Activated naive CD4-positive, alpha-beta T cell treated with anti-CD3 and anti-CD28 coated beads for 36 hours (primary cell): ENCODE measurements around the gene NOS1. TPM values are rescaled to one million over a fixed set of nuclear protein-coding genes. Genes with fewer than 3 reads are reported as not detected.

ENCODE experiments used
- CTCF ChIA-PET: fragments of 350-600 bp; sonication (Branson Sonifier 250); formaldehyde crosslinking; loops from one replicate; lab custom pipeline; 2021; ENCODE audit warnings: antibody characterized with exemption; lab: Charles Lee
- DNase-seq: peaks from one replicate; pipeline ENCODE4 v3.0.0-alpha.2; 2020
- H3K27ac Mint-ChIP-seq: one replicate; pipeline ENCODE4 v1.8.0; 2021; ENCODE audit warnings: mild to moderate bottlenecking, mixed read lengths
- H3K27me3 Mint-ChIP-seq: one replicate; pipeline ENCODE4 v1.8.0; 2021; ENCODE audit warnings: low read depth, mixed read lengths
- H3K36me3 Mint-ChIP-seq: one replicate; pipeline ENCODE4 v1.8.0; 2021; ENCODE audit warnings: low read depth, mixed read lengths
- H3K4me1 Mint-ChIP-seq: one replicate; pipeline ENCODE4 v1.8.0; 2021; ENCODE audit warnings: low read depth, mixed read lengths
- H3K4me3 Mint-ChIP-seq: one replicate; pipeline ENCODE4 v1.8.0; 2021; ENCODE audit warnings: mild to moderate bottlenecking, moderate library complexity, mixed read lengths
- H3K9me3 Mint-ChIP-seq: one replicate; pipeline ENCODE4 v1.8.0; 2021; ENCODE audit warnings: mixed read lengths
- intact Hi-C: fragments of 100-400 bp; cut with micrococcal nuclease; formaldehyde crosslinking; loops from one replicate; pipeline ENCODE4 v1.15.1; 2023
- total RNA-seq, 2 experiments: library from RNA; stranded (reverse); gene quantifications; one replicate each; pipeline ENCODE4 v1.2.3, GENCODE V29; 2021

The NOS1 gene
- total RNA-seq, 2 experiments from 2014 or later = 0.02 TPM; not detected in 1

DNA sequence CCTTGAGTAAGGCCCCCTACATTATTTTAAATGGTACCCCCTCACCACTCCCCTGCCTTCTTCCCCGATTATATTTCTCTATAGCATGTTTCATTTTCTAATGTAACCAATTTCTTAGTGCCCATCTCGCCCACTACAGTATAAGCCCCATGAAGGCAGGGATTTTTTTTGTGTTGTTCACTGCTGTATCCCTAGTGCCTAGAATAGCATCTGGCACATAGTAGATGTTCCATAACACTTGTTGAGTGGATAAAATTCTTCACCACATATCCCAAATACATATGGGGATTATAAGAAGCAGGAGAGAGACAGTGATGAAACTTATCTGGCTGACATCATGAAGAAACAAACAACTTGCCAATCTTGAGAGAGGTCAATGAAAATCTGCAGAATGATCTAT, 182.7 kb downstream of the NOS1 start:
- H3K9me3 Mint-ChIP-seq = no peaks in the 10 kb centered on the region
- no peaks in the 10 kb centered on the region for H3K27me3 Mint-ChIP-seq
- H3K4me1 Mint-ChIP-seq = peaks cover 19% of the 10 kb centered on the region
- H3K36me3 Mint-ChIP-seq = peaks cover 60% of the 10 kb centered on the region
- H3K27ac Mint-ChIP-seq = no peak overlapping the region
- H3K4me3 Mint-ChIP-seq = no peak overlapping the region
- DNase-seq = no peak
- intact Hi-C loops = no loop called here
- CTCF ChIA-PET = no interaction called here

DNA sequence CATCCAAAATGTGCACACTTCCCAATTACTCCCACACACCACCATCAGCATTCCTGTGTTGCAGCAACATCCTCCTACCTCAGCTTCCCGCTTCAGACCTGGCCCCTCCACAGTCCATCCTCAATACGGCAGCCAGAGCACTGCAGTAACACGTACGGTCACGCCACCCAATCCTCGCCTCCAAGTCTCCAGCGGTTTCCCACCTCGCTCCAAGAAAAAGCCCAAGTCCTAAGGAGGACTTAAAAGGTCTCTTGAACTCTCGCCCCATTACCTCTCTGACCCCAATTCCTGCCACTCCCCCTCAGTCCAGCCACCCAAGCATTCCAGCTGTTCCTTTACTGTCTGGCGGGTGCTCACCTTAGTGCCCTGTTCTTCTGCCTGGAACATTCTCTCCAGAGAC, 183.1 kb downstream of the NOS1 start:
- intact Hi-C loops = no loop called here
- Mint-ChIP-seq H3K9me3 (no peaks in the 10 kb centered on the region), H3K27me3 (no peaks in the 10 kb centered on the region), H3K36me3 (peaks cover 58% of the 10 kb centered on the region), H3K27ac (no peak overlapping the region), H3K4me1 (peaks cover 19% of the 10 kb centered on the region), H3K4me3 (no peak overlapping the region)
- CTCF ChIA-PET = no interaction called here
- DNase-seq = no peak

DNA sequence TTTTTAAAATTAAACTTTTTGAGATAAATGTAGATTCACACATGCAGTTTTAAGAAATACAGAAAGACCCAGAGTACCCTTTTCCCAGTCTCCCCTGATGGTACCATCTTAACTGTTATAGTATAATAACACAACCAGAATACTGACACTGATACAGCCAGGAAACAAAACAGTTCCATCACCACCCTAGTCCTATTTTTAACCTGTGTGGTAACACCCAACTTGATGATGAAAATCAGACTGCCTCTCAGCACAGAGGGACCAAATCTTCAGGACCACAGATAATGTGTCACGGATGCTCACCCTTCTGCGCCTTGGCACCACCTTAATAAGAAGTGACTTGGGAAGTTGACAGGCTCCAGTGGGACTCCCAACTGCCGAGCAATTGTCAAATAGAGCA, 189.3 kb downstream of the NOS1 start:
- H3K27me3 Mint-ChIP-seq = no peaks in the 10 kb centered on the region

DNA sequence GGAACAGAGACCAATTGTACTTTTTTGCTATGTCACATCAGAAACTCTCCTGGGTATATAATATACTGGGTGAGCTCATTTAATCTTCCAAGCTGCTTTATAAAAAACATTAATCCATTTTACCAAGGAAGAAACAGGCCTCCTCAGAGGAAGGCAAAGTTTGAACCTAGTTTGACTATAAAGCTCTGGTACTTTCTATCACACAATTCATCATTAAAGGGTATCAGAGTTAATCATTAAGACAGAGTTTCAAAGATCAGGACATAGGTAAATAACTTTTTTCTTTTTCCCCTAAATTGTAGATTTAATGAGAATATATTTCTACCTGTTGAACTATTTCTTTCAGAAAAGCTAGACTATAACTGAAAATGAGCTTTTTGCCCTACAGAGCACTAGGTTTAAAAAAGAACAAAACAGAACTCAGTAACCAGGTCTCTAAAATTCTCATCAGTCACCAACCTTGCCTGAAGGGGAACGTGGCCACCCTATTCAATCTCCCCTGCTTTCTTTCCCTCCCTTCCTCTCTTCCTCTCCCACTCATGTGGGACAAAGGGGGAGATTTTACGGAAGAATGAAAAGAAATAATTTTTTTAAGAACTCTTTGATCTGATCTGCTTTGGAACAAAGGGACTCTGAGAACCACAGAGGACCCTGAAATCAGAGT, 189.8 kb downstream of the NOS1 start:
- peaks cover 6% of the 10 kb centered on the region for H3K4me1 Mint-ChIP-seq
- no peak for DNase-seq
- intact Hi-C loops = loop anchor here (2.0 kb wide), 1 partner anchor 17 kb away; no protein-coding TSS in a partner anchor
- CTCF ChIA-PET = no interaction called here
- H3K9me3 Mint-ChIP-seq = no peaks in the 10 kb centered on the region
- H3K27me3 Mint-ChIP-seq = no peaks in the 10 kb centered on the region
- no peak overlapping the region for H3K4me3 Mint-ChIP-seq
- H3K36me3 Mint-ChIP-seq = peaks cover 37% of the 10 kb centered on the region
- H3K27ac Mint-ChIP-seq = no peak overlapping the region

More for the DNA sequence above, 189.3 kb downstream of the NOS1 start:
- no peaks in the 10 kb centered on the region for H3K9me3 Mint-ChIP-seq
- intact Hi-C loops = loop anchor here (2.0 kb wide), 1 partner anchor 17 kb away; no protein-coding TSS in a partner anchor
- no peak overlapping the region for H3K27ac Mint-ChIP-seq
- H3K4me3 Mint-ChIP-seq = no peak overlapping the region
- CTCF ChIA-PET = no interaction called here
- H3K4me1 Mint-ChIP-seq = peaks cover 8% of the 10 kb centered on the region
- H3K36me3 Mint-ChIP-seq = peaks cover 36% of the 10 kb centered on the region
- DNase-seq = no peak

DNA sequence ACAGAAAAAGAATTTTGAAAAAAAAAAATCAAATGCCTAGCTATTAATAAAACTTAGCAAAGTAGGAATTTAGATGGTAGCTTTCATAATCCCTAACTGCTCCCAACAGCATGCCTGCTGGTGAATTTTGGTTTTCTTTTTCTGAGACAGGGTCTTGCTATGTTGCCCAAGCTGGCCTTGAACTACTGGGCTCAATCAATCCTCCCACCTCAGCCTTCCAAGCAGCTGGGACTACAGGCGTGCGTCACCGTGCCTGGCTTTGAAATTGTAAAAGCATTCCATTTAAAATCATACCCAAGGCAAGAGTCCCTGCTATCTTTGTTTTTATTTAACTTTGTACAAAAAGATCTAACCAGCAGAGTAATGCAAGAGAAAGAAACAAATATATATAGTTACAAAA, 191.9 kb downstream of the NOS1 start:
- H3K27ac Mint-ChIP-seq = no peak overlapping the region
- CTCF ChIA-PET = interaction anchor here (0.7 kb wide), 1 partner anchor 43 kb away, joined by 3 read pairs; no protein-coding TSS in a partner anchor
- H3K36me3 Mint-ChIP-seq = peaks cover 34% of the 10 kb centered on the region

DNA sequence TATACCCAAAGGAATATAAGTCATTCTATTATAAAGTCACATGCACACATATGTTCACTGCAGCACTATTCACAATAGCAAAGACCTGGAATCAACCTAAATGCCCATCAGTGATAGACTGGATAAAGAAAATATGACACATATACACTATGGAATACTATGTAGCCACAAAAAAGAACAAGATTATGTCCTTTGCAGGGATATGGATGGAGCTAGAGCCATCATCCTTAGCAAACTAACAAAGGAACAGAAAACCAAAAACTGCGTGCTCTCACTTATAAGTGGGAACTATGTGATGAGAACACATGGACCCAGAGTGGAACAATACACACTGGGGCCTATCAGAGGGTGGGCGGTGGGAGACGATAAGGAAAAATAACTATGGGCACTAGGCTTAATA, 192.4 kb downstream of the NOS1 start:
- Mint-ChIP-seq H3K4me3 (no peak overlapping the region), H3K27ac (no peak overlapping the region), H3K36me3 (peaks cover 29% of the 10 kb centered on the region), H3K9me3 (no peaks in the 10 kb centered on the region), H3K4me1 (peaks cover 2% of the 10 kb centered on the region), H3K27me3 (no peaks in the 10 kb centered on the region)
- CTCF ChIA-PET = interaction anchor here (0.5 to 1.5 kb wide), 2 partner anchors 25 to 1996 kb away, joined by 3 read pairs; no protein-coding TSS in a partner anchor
- DNase-seq = no peak
- intact Hi-C loops = no loop called here

More for the DNA sequence above, 191.9 kb downstream of the NOS1 start:
- intact Hi-C loops = no loop called here
- no peak for DNase-seq
- H3K4me3 Mint-ChIP-seq = no peak overlapping the region
- H3K9me3 Mint-ChIP-seq = no peaks in the 10 kb centered on the region
- H3K4me1 Mint-ChIP-seq = peaks cover 2% of the 10 kb centered on the region
- H3K27me3 Mint-ChIP-seq = no peaks in the 10 kb centered on the region

DNA sequence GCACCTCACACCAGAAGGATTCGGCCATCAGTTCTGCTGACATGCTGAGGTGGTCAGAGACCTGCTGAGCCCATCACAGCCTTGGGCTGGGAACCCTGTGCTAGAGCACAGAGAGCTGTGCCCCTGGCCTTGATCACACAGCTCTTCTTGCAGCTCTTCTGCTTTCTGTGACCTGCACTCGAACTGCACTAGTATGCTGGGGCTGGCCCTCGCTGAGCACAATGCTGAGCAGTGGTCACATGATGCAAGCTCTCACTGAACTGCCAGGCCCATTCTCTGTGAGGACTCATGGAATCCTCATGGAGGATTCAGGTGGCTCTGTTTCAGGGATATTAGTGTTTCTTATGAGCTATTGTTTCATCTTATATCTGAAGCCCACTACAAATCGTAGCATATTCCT, 193.7 kb downstream of the NOS1 start:
- H3K36me3 Mint-ChIP-seq = peaks cover 29% of the 10 kb centered on the region
- H3K9me3 Mint-ChIP-seq = no peaks in the 10 kb centered on the region
- DNase-seq = no peak
- intact Hi-C loops = no loop called here
- peaks cover 2% of the 10 kb centered on the region for H3K4me1 Mint-ChIP-seq
- no peak overlapping the region for H3K27ac Mint-ChIP-seq
- H3K27me3 Mint-ChIP-seq = no peaks in the 10 kb centered on the region
- H3K4me3 Mint-ChIP-seq = no peak overlapping the region
- CTCF ChIA-PET = interaction anchor here (1.3 to 1.5 kb wide), 2 partner anchors 24 to 45 kb away, joined by 3 read pairs; no protein-coding TSS in a partner anchor

DNA sequence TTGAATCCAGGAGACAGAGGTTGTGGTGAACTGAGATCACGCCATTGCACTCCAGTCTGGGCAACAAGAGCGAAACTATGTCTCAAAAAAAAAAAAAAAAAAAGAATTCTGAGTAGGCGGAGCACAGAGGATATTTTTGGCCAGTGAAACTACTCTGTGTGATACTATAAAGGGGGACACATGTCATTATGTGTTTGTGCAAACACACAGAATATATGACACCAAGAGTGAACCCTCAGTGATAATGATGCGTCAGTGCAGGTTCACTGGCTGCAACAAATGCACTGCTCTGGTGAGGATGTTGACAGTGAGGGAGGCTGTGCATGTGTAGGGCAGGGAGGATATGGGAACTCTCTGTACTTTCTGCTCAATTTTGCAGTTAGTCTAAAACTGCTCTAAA, 195.3 kb downstream of the NOS1 start:
- Mint-ChIP-seq H3K27me3 (no peaks in the 10 kb centered on the region), H3K36me3 (peaks cover 28% of the 10 kb centered on the region), H3K4me1 (no peaks in the 10 kb centered on the region), H3K27ac (no peak overlapping the region), H3K9me3 (no peaks in the 10 kb centered on the region), H3K4me3 (no peak overlapping the region)
- CTCF ChIA-PET = no interaction called here
- intact Hi-C loops = no loop called here
- no peak for DNase-seq

DNA sequence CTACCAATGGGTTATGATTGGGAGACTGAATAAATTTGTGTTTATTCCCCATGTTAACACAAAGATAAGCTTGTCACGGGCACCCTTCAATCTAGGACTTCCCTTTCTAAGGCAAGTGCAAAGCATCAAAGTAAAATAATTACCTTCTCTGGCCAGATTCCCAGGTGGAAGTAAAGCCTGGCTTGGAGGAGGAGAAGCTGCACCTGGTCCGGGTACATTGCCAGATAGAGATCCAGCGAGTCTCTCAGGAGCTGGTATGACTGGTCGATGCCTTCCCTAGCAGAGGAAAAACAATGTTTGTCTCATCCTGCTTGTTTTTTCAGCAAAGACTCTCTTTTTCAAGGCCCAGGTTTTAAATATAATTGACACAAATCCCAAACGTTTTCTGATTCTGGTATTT, 196.1 kb downstream of the NOS1 start:
- H3K4me1 Mint-ChIP-seq = no peaks in the 10 kb centered on the region
- intact Hi-C loops = no loop called here
- CTCF ChIA-PET = interaction anchor here (0.5 kb wide), 1 partner anchor 1904 kb away, joined by 5 read pairs; no protein-coding TSS in a partner anchor
- H3K36me3 Mint-ChIP-seq = peaks cover 25% of the 10 kb centered on the region
- peak overlapping the region; percentile 46 for H3K27ac Mint-ChIP-seq
- H3K9me3 Mint-ChIP-seq = no peaks in the 10 kb centered on the region
- no peak for DNase-seq
- no peaks in the 10 kb centered on the region for H3K27me3 Mint-ChIP-seq
- H3K4me3 Mint-ChIP-seq = no peak overlapping the region

DNA sequence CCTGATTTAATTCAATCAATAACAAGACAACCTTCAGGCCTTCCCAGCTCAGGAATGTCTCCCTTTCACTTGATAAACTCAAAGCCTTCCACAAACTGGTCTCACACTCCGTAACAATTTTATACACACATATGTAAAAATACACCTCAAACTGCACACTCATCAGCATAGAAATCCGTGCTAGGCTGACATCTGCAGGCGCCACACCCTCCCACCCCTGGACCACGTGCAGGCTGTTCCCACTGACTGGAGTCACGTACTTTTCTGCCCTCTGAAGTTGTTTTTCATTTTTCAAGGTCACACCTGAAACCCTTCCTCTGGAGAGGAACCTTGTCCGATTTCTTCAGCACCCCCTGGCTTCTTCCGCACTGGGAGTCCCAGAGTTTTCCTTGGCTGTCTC, 198.8 kb downstream of the NOS1 start:
- H3K9me3 Mint-ChIP-seq = no peaks in the 10 kb centered on the region
- CTCF ChIA-PET = no interaction called here
- no peaks in the 10 kb centered on the region for H3K27me3 Mint-ChIP-seq
- H3K36me3 Mint-ChIP-seq = peaks cover 31% of the 10 kb centered on the region
- no peak for DNase-seq
- intact Hi-C loops = no loop called here
- H3K4me1 Mint-ChIP-seq = no peaks in the 10 kb centered on the region
- no peak overlapping the region for H3K27ac Mint-ChIP-seq
- no peak overlapping the region for H3K4me3 Mint-ChIP-seq

DNA sequence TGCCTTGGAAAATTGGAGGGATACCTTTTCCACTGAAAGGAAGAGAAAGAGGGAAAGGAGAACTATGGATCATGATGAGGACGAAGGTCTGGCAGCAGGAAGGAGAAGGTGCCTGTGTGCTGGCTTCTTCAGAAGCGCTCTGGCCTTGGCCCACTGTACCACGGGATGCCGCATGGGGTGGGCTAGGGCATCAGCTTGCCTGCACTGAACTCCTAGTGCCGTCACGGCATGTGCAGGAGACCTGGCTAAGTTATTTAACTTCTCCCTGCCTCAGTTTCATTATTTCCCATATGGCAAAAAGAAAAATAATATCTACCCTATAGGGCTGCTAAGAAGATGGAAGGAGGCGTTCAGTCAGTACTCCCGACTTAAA, 199.3 kb downstream of the NOS1 start:
- CTCF ChIA-PET = no interaction called here
- no peaks in the 10 kb centered on the region for H3K27me3 Mint-ChIP-seq
- H3K36me3 Mint-ChIP-seq = peaks cover 32% of the 10 kb centered on the region
- H3K9me3 Mint-ChIP-seq = no peaks in the 10 kb centered on the region
- H3K4me3 Mint-ChIP-seq = no peak overlapping the region
- H3K27ac Mint-ChIP-seq = no peak overlapping the region
- no peaks in the 10 kb centered on the region for H3K4me1 Mint-ChIP-seq
- intact Hi-C loops = no loop called here
- DNase-seq = no peak

DNA sequence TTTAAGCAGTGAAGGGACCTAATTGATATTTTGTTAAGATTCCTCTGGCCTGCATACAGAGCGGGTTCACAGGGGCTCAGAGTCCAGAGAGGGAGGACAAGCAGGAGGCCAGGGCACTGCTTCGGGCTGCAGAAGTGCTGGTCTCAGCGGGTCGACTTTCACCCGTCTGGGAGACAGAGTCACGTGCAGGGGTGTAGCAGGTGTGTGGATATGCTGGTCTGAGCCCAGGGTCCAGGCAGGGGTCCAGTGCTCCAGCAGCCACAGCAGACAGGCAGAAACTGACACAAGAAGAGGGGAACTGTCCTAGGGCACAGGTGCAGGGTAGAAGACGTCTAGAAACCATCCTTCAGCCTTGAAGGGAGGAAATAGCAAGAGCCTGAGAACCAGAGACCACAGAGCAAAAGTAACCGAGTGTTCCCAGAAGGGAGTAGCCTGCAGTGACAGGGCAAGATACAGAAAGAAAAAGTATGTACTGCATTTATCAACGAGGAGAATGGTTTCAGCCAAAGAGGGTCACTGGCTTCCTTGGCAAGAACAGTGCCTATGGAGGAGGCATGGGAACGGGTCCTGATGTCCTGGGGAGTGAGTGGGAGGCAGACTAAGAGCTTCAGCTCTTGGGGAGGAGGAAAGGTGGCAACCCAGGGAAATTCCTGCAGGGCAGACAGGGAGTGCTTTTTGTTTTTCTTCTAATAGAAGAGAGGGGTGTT, 199.8 kb downstream of the NOS1 start:
- CTCF ChIA-PET = interaction anchor here (1.1 kb wide), 1 partner anchor 42 kb away, joined by 4 read pairs; no protein-coding TSS in a partner anchor

More for the DNA sequence above, 199.8 kb downstream of the NOS1 start:
- Mint-ChIP-seq H3K4me3 (no peak overlapping the region), H3K4me1 (no peaks in the 10 kb centered on the region), H3K9me3 (no peaks in the 10 kb centered on the region), H3K36me3 (peaks cover 31% of the 10 kb centered on the region), H3K27me3 (no peaks in the 10 kb centered on the region), H3K27ac (peak overlapping the region; percentile 41)
- DNase-seq = no peak
- intact Hi-C loops = no loop called here
